ENCODE data around the gene TRIM66. TPM values are rescaled to one million over a fixed set of nuclear protein-coding genes. Genes with fewer than 3 reads are reported as not detected.

The TRIM66 gene
- total and polyA plus RNA-seq, 4 donors: 1.6 to 14.3 (median 2.5) TPM

- no peak overlapping the region for H3K4me3 ChIP-seq (ENCODE audit: low read depth in 1 of 3, low read length in 3 of 3)
- H3K9me3 ChIP-seq (ENCODE audit: control insufficient read depth in 4 of 4, low read length in 3 of 4): peaks cover 0 to 6% (median 2%) of the 10 kb centered on the region in 4 donors
- H3K9ac ChIP-seq (ENCODE audit: low read depth in 1 of 2, low read length in 2 of 2): no peak overlapping the region
- WGBS: 82% methylated on average over 5 of the region's 5 CpGs
- no peak for DNase-seq (ENCODE audit: low spot score)
- TF ChIP-seq TAF1 (conservative IDR thresholded peaks at IDR 0.05) (no peak), RXRA (IDR thresholded peaks at IDR 0.05) (no peak), HNF4A (conservative IDR thresholded peaks at IDR 0.05) (no peak), JUND (IDR thresholded peaks at IDR 0.05) (no peak), ATF3 (IDR thresholded peaks at IDR 0.05) (no peak), RAD21 (IDR thresholded peaks at IDR 0.05) (no peak), REST (IDR thresholded peaks at IDR 0.05) (no peak), CTCF (IDR thresholded peaks at IDR 0.05; ENCODE audit: low read depth, low read length, missing input control) (no peak), ZBTB33 (IDR thresholded peaks at IDR 0.05) (no peak), NR2F2 (IDR thresholded peaks at IDR 0.05) (no peak), YY1 (IDR thresholded peaks at IDR 0.05) (no peak)
- no peak overlapping the region for H3K27ac ChIP-seq (ENCODE audit: low read depth in 1 of 2, low read length in 2 of 2)
- peaks cover 17 to 85% (median 61%) of the 10 kb centered on the region in 4 donors for H3K36me3 ChIP-seq (ENCODE audit: control insufficient read depth in 4 of 4, insufficient read depth in 3 of 4, low read depth in 1 of 4, low read length in 3 of 4)
- H3K4me1 ChIP-seq (ENCODE audit: control insufficient read depth in 4 of 4, insufficient read depth in 4 of 4, low read length in 3 of 4): no peaks in the 10 kb centered on the region
- H3K27me3 ChIP-seq (ENCODE audit: control insufficient read depth in 4 of 4, insufficient read depth in 4 of 4, low read length in 3 of 4): no peaks in the 10 kb centered on the region
Observed at GRCh38 chr11:8640267-8640906, 42.1 kb downstream of the TRIM66 start.

- no peak overlapping the region for H3K27ac ChIP-seq (ENCODE audit: low read depth in 1 of 2, low read length in 2 of 2)
- no peak overlapping the region for H3K4me3 ChIP-seq (ENCODE audit: low read depth in 1 of 3, low read length in 3 of 3)
- no peaks in the 10 kb centered on the region for H3K27me3 ChIP-seq (ENCODE audit: control insufficient read depth in 4 of 4, insufficient read depth in 4 of 4, low read length in 3 of 4)
- peaks cover 0 to 6% (median 2%) of the 10 kb centered on the region in 4 donors for H3K9me3 ChIP-seq (ENCODE audit: control insufficient read depth in 4 of 4, low read length in 3 of 4)
- peaks cover 13 to 85% (median 60%) of the 10 kb centered on the region in 4 donors for H3K36me3 ChIP-seq (ENCODE audit: control insufficient read depth in 4 of 4, insufficient read depth in 3 of 4, low read depth in 1 of 4, low read length in 3 of 4)
- DNase-seq (ENCODE audit: low spot score): no peak
- H3K9ac ChIP-seq (ENCODE audit: low read depth in 1 of 2, low read length in 2 of 2): no peak overlapping the region
- WGBS: 81% methylated on average over 3 of the region's 3 CpGs
- H3K4me1 ChIP-seq (ENCODE audit: control insufficient read depth in 4 of 4, insufficient read depth in 4 of 4, low read length in 3 of 4): no peaks in the 10 kb centered on the region
- TF ChIP-seq GABPA (IDR thresholded peaks at IDR 0.05 in 1 of 2, conservative IDR thresholded peaks at IDR 0.05 in 1 of 2): no peak
- TF ChIP-seq CTCF (IDR thresholded peaks at IDR 0.05; ENCODE audit: low read depth, low read length, missing input control): no peak
- no peak for TF ChIP-seq REST (IDR thresholded peaks at IDR 0.05)
- TF ChIP-seq EGR1 (IDR thresholded peaks at IDR 0.05; ENCODE audit: low read depth in 2 of 2): no peak
- no peak for TF ChIP-seq JUND (IDR thresholded peaks at IDR 0.05)
- TF ChIP-seq FOXA1 (IDR thresholded peaks at IDR 0.05): no peak
- TF ChIP-seq HNF4A (conservative IDR thresholded peaks at IDR 0.05): no peak
- TF ChIP-seq ZBTB33 (IDR thresholded peaks at IDR 0.05): no peak
Observed at GRCh38 chr11:8639655-8640054, 42.8 kb downstream of the TRIM66 start.

Data from liver (tissue), 9 donors.